H1 (cell line): Measurements from ENCODE around the gene MED13. TPM values are rescaled to one million over a fixed set of nuclear protein-coding genes. Genes with fewer than 3 reads are reported as not detected.

Source experiments
- BCL11A ChIP-seq, 2 experiments: IDR thresholded peaks; one replicate each; pipeline ENCODE4 v1.6.1; 2011; ENCODE audit warnings: low read depth in 2 of 2, low read length in 2 of 2, mild to moderate bottlenecking in 2 of 2
- JUND ChIP-seq: IDR thresholded peaks from 2 replicates; pipeline ENCODE4 v1.6.1; 2011; ENCODE audit warnings: mild to moderate bottlenecking, improper control_type of control experiment, low read length
- POU5F1 ChIP-seq: IDR thresholded peaks from 2 replicates; pipeline ENCODE4 v1.6.1; 2011; ENCODE audit warnings: low read depth, mild to moderate bottlenecking, low read length, moderate library complexity
- TBP ChIP-seq: IDR thresholded peaks from 2 replicates; pipeline ENCODE4 v1.6.1; 2011; ENCODE audit warnings: low read depth, low read length, improper control_type of control experiment
- TEAD4 ChIP-seq: IDR thresholded peaks from 2 replicates; pipeline ENCODE4 v1.6.1; 2012; ENCODE audit warnings: low read depth, low read length, inconsistent platforms, mixed read lengths
- polyA plus RNA-seq, 7 experiments: library from polyadenylated mRNA; depleted of rRNA in 3 of 7; stranded (reverse) in 5 of 7; unstranded in 2 of 7; fragments of >200 nt in 5 of 7; fragments of 200-250 nt in 2 of 7; gene quantifications; 1 replicate in 5 of 7; 2 replicates in 1 of 7; 4 replicates in 1 of 7; pipeline versions ENCODE4 v1.2.1 to v1.2.3, GENCODE V29; 2011 to 2013; ENCODE audit warnings: missing spikeins in 2 of 7, mixed read lengths in 2 of 7
- total RNA-seq: library from RNA; stranded (reverse); fragmentation: NEBNext Ultra II Directional; extraction: Animal tissue kit (Norgen Biotek cat#: 25700); gene quantifications from 2 replicates; pipeline ENCODE4 v1.2.1, GENCODE V29; 2021
- TF ChIP-seq, protein P1 (sequence below): IDR thresholded peaks from 2 replicates; pipeline ENCODE4 v1.6.1; 2011; ENCODE audit warnings: low read depth, mild to moderate bottlenecking, low read length; ENCODE audit not compliant: insufficient read depth
- TF ChIP-seq, protein P2 (sequence below): IDR thresholded peaks from 2 replicates; pipeline ENCODE4 v1.6.1; 2012; ENCODE audit warnings: inconsistent platforms
- TF ChIP-seq, protein P3 (sequence below), 3 experiments: IDR thresholded peaks; 1 replicate in 2 of 3; 2 replicates in 1 of 3; pipeline versions ENCODE4 v1.5.1 to v1.6.1; 2011; ENCODE audit warnings: low read length in 3 of 3, mild to moderate bottlenecking in 3 of 3, inconsistent platforms in 2 of 3, low read depth in 1 of 3, moderate library complexity in 1 of 3; ENCODE audit not compliant: insufficient read depth in 1 of 3; ENCODE audit errors: control extremely low read depth in 1 of 3
- TF ChIP-seq, protein P4 (sequence below): IDR thresholded peaks from 2 replicates; pipeline ENCODE4 v1.6.1; 2012; ENCODE audit warnings: inconsistent platforms

Gene MED13
- total and polyA plus RNA-seq, 2 of the 8 experiments (the other 6 are each of a cell fraction or from before 2014, with no cell fraction given) = 11.3 to 44.8 TPM

DNA sequence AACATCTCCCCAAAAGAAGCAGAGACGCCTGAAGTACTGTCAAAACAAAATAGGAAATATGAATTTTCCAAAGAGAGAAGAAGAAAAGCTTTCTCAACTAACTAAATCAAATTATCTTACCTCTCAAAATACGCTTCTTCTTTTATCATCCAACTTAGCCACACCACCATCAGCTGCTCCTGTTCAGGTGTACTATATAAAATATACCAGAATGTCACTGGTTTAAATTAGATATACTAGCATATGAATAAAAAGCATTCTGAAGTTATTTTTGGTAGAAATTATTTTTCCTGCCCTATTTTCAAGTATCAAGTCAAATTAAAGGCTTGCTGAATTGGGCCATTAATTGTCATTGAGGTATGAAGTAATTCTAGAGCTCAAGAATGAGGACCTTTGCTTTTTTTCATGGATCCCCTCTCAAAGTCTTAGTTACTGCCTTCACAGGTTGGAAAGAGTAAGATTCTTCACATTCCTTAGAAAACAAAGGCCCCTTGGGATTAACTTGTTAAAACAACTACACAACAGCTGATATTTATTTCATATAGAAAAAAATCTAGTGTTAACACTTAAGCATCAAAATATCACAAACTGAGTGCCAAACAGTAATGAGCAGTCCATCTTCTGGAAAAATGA is 167.4 kb downstream of the MED13 start (continued):
- TF ChIP-seq TEAD4 (no peak), JUND (no peak), POU5F1 (no peak), BCL11A (IDR thresholded peaks at IDR 0.05; ENCODE audit: low read depth in 2 of 2, low read length in 2 of 2) (no peak), TBP (no peak)
- TF ChIP-seq, protein P1, sequence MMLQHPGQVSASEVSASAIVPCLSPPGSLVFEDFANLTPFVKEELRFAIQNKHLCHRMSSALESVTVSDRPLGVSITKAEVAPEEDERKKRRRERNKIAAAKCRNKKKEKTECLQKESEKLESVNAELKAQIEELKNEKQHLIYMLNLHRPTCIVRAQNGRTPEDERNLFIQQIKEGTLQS = no peak
- TF ChIP-seq, protein P2, sequence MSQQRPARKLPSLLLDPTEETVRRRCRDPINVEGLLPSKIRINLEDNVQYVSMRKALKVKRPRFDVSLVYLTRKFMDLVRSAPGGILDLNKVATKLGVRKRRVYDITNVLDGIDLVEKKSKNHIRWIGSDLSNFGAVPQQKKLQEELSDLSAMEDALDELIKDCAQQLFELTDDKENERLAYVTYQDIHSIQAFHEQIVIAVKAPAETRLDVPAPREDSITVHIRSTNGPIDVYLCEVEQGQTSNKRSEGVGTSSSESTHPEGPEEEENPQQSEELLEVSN = no peak
- TF ChIP-seq, protein P3, sequence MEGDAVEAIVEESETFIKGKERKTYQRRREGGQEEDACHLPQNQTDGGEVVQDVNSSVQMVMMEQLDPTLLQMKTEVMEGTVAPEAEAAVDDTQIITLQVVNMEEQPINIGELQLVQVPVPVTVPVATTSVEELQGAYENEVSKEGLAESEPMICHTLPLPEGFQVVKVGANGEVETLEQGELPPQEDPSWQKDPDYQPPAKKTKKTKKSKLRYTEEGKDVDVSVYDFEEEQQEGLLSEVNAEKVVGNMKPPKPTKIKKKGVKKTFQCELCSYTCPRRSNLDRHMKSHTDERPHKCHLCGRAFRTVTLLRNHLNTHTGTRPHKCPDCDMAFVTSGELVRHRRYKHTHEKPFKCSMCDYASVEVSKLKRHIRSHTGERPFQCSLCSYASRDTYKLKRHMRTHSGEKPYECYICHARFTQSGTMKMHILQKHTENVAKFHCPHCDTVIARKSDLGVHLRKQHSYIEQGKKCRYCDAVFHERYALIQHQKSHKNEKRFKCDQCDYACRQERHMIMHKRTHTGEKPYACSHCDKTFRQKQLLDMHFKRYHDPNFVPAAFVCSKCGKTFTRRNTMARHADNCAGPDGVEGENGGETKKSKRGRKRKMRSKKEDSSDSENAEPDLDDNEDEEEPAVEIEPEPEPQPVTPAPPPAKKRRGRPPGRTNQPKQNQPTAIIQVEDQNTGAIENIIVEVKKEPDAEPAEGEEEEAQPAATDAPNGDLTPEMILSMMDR (IDR thresholded peaks at IDR 0.05; ENCODE audit: control extremely low read depth in 1 of 3, insufficient read depth in 1 of 3, low read depth in 1 of 3, low read length in 3 of 3) = no peak
- TF ChIP-seq, protein P4, sequence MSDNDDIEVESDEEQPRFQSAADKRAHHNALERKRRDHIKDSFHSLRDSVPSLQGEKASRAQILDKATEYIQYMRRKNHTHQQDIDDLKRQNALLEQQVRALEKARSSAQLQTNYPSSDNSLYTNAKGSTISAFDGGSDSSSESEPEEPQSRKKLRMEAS = no peak
